ENCODE results near the gene ORMDL2. TPM values are rescaled to one million over a fixed set of nuclear protein-coding genes. Genes with fewer than 3 reads are reported as not detected.

ORMDL2 gene
- total and polyA plus RNA-seq, 8 donors = 21.1 to 80.8 (median 24.4) TPM

GRCh38 chr12:55822228-55822627 is 4.4 kb downstream of the ORMDL2 start:
- no peak overlapping the region for H3K27ac ChIP-seq
- H3K36me3 ChIP-seq = peaks cover 0 to 45% of the 10 kb centered on the region in 2 donors
- TF ChIP-seq CTCF (IDR thresholded peaks at IDR 0.05) = no peak
- no peak overlapping the region for H3K4me3 ChIP-seq
- no peak for ATAC-seq
- peaks cover 21 to 48% of the 10 kb centered on the region in 2 donors for H3K4me1 ChIP-seq
- H3K9me3 ChIP-seq = no peaks in the 10 kb centered on the region
- intact Hi-C loops (cut with DNase I) = no loop called here
- DNase-seq = no peak
- H3K27me3 ChIP-seq = no peaks in the 10 kb centered on the region

GRCh38 chr12:55823419-55823818 is 5.6 kb downstream of the ORMDL2 start:
- Histone ChIP-seq H3K4me1 (peaks cover 31 to 59% of the 10 kb centered on the region in 2 donors), H3K4me3 (no peak overlapping the region), H3K36me3 (peaks cover 0 to 45% of the 10 kb centered on the region in 2 donors), H3K9me3 (no peaks in the 10 kb centered on the region), H3K27ac (peak overlapping the region in 1 of 2 donors; percentile 24), H3K27me3 (no peaks in the 10 kb centered on the region)
- intact Hi-C loops (cut with DNase I) = no loop called here
- DNase-seq = no peak
- TF ChIP-seq CTCF (IDR thresholded peaks at IDR 0.05) = no peak
- ATAC-seq = peak; percentile 21

- intact Hi-C loops (cut with DNase I) = no loop called here
These were observed 6.9 kb downstream of the ORMDL2 start for GRCh38 chr12:55824726-55825125.

GRCh38 chr12:55827806-55828205 is 10.0 kb downstream of the ORMDL2 start:
- Histone ChIP-seq H3K4me1 (peaks cover 30 to 67% of the 10 kb centered on the region in 2 donors), H3K36me3 (peaks cover 0 to 7% of the 10 kb centered on the region in 2 donors), H3K4me3 (no peak overlapping the region), H3K9me3 (no peaks in the 10 kb centered on the region), H3K27ac (no peak overlapping the region), H3K27me3 (no peaks in the 10 kb centered on the region)
- intact Hi-C loops (cut with DNase I) = no loop called here
- no peak for DNase-seq
- no peak for TF ChIP-seq CTCF (IDR thresholded peaks at IDR 0.05)
- ATAC-seq = no peak

More at GRCh38 chr12:55824726-55825125, 6.9 kb downstream of the ORMDL2 start:
- ATAC-seq = no peak
- H3K4me1 ChIP-seq = peaks cover 30 to 55% of the 10 kb centered on the region in 2 donors
- H3K4me3 ChIP-seq = no peak overlapping the region
- no peak overlapping the region for H3K27ac ChIP-seq
- H3K36me3 ChIP-seq = peaks cover 0 to 37% of the 10 kb centered on the region in 2 donors
- H3K9me3 ChIP-seq = no peaks in the 10 kb centered on the region
- H3K27me3 ChIP-seq = no peaks in the 10 kb centered on the region
- no peak for DNase-seq
- TF ChIP-seq CTCF (IDR thresholded peaks at IDR 0.05) = no peak

GRCh38 chr12:55828357-55828756 is 10.5 kb downstream of the ORMDL2 start:
- Histone ChIP-seq H3K27ac (peak overlapping the region in 1 of 2 donors; percentile 84), H3K4me1 (peaks cover 30 to 67% of the 10 kb centered on the region in 2 donors), H3K36me3 (peaks cover 0 to 1% of the 10 kb centered on the region in 2 donors), H3K4me3 (peak overlapping the region in 1 of 2 donors; percentile 74), H3K27me3 (no peaks in the 10 kb centered on the region), H3K9me3 (no peaks in the 10 kb centered on the region)
- intact Hi-C loops (cut with DNase I) = no loop called here
- no peak for TF ChIP-seq CTCF (IDR thresholded peaks at IDR 0.05)
- DNase-seq (no peak), ATAC-seq (no peak)

Measured in left lung (tissue), 10 donors.